Fibroblast of lung (primary cell): ENCODE results near the gene FERMT2. TPM values are rescaled to one million over a fixed set of nuclear protein-coding genes. Genes with fewer than 3 reads are reported as not detected.
"Not testable (repeated sequence)": the region's sequence is repeated elsewhere in the genome, so short reads cannot be mapped to it uniquely, and the experiment has no call there.

Experiments
- DNase-seq, 2 donors: peaks; one replicate each; pipeline versions ENCODE4 v3.0.0 to v3.0.0-alpha.2; 2010; ENCODE audit warnings: low read depth in 2 of 2
- H2AFZ ChIP-seq: 2 replicates; pipeline ENCODE4 v1.5.1; 2012; ENCODE audit warnings: low read length, control low read depth, inconsistent platforms
- H3K27ac ChIP-seq: 2 replicates; pipeline ENCODE4 v1.5.1; 2011; ENCODE audit warnings: low read length, control low read depth; ENCODE audit not compliant: insufficient read depth
- H3K27me3 ChIP-seq: 2 replicates; pipeline ENCODE4 v1.5.1; 2011; ENCODE audit warnings: mild to moderate bottlenecking, low read length; ENCODE audit not compliant: control insufficient read depth, insufficient read depth
- H3K36me3 ChIP-seq: 2 replicates; pipeline ENCODE4 v1.5.1; 2011; ENCODE audit warnings: low read length; ENCODE audit not compliant: control insufficient read depth, insufficient read depth
- H3K4me1 ChIP-seq: 2 replicates; pipeline ENCODE4 v1.5.1; 2011; ENCODE audit warnings: low read length; ENCODE audit not compliant: control insufficient read depth, insufficient read depth; ENCODE audit errors: extremely low read depth
- H3K4me2 ChIP-seq: 2 replicates; pipeline ENCODE4 v1.5.1; 2011; ENCODE audit warnings: low read length, control low read depth; ENCODE audit not compliant: insufficient read depth; ENCODE audit errors: extremely low read depth
- H3K4me3 ChIP-seq, 4 experiments: fragments of 200-600 bp in 1 of 4; sonication (generic) in 1 of 4; replicated peaks in 1 of 4; 2 replicates each; pipeline ENCODE4 v1.5.1; 2011 to 2016; ENCODE audit warnings: low read length in 4 of 4, low read depth in 3 of 4, mild to moderate bottlenecking in 3 of 4, control low read depth in 2 of 4, inconsistent platforms in 1 of 4, mixed read lengths in 1 of 4; ENCODE audit not compliant: insufficient read depth in 1 of 4; ENCODE audit errors: control extremely low read depth in 1 of 4
- H3K79me2 ChIP-seq: 2 replicates; pipeline ENCODE4 v1.5.1; 2012; ENCODE audit warnings: mild to moderate bottlenecking, low read length, inconsistent platforms; ENCODE audit not compliant: control insufficient read depth, insufficient read depth
- H3K9ac ChIP-seq: 2 replicates; pipeline ENCODE4 v1.5.1; 2011; ENCODE audit warnings: mild to moderate bottlenecking, low read length, control low read depth; ENCODE audit not compliant: insufficient read depth
- H3K9me3 ChIP-seq: 2 replicates; pipeline ENCODE4 v1.5.1; 2012; ENCODE audit warnings: low read depth, low read length; ENCODE audit not compliant: control insufficient read depth, insufficient read depth
- H4K20me1 ChIP-seq: 2 replicates; pipeline ENCODE4 v1.5.1; 2011; ENCODE audit warnings: low read length; ENCODE audit not compliant: control insufficient read depth, insufficient read depth; ENCODE audit errors: extremely low read depth
- CTCF ChIP-seq, 2 donors: IDR thresholded peaks in 1 of 2; conservative IDR thresholded peaks in 1 of 2; 1 replicate in 1 of 2; 2 replicates in 1 of 2; pipeline ENCODE4 v1.5.1; 2011 to 2012; ENCODE audit warnings: low read length in 2 of 2, control low read depth in 1 of 2, inconsistent platforms in 1 of 2, low read depth in 1 of 2, mild to moderate bottlenecking in 1 of 2
- EZH2 ChIP-seq: IDR thresholded peaks from 2 replicates; pipeline ENCODE4 v1.5.1; 2012; ENCODE audit warnings: low read length, control low read depth, mild to moderate bottlenecking; ENCODE audit errors: missing control alignments
- polyA plus RNA-seq, 2 donors: library from polyadenylated mRNA; depleted of rRNA in 1 of 2; stranded (reverse) in 1 of 2; unstranded in 1 of 2; fragments of >200 nt; gene quantifications; 2 replicates each; pipeline ENCODE4 v1.2.1, GENCODE V29; 2011 to 2012; ENCODE audit warnings: missing spikeins in 1 of 2
- total RNA-seq: library from RNA; depleted of rRNA; stranded (reverse); fragments of >200 nt; gene quantifications from 2 replicates; pipeline ENCODE4 v1.2.1, GENCODE V29; 2014

FERMT2 gene
- total and polyA plus RNA-seq, 2 donors (not counting 1 experiment from before 2014, with no cell fraction given): 111 to 439 TPM

GRCh38 chr14:52868911-52869618 lies 81.8 kb downstream of the FERMT2 start:
- Histone ChIP-seq H2AFZ (no peak overlapping the region), H3K79me2 (no peaks in the 10 kb centered on the region), H3K27ac (no peak overlapping the region), H3K4me2 (no peak overlapping the region), H3K9me3 (no peaks in the 10 kb centered on the region), H3K27me3 (no peaks in the 10 kb centered on the region), H3K36me3 (peaks cover 13% of the 10 kb centered on the region), H3K9ac (no peak overlapping the region), H3K4me1 (peaks cover 4% of the 10 kb centered on the region), H3K4me3 (no peak overlapping the region), H4K20me1 (no peaks in the 10 kb centered on the region)
- no peak for DNase-seq
- no peak for TF ChIP-seq EZH2

- not testable (repeated sequence) for H2AFZ ChIP-seq, H3K79me2 ChIP-seq, H3K9ac ChIP-seq, DNase-seq, H4K20me1 ChIP-seq, H3K9me3 ChIP-seq, H3K36me3 ChIP-seq, H3K4me2 ChIP-seq, H3K4me1 ChIP-seq, H3K27ac ChIP-seq, H3K27me3 ChIP-seq, H3K4me3 ChIP-seq
Measured at GRCh38 chr14:52864893-52865292, 86.0 kb downstream of the FERMT2 start.

- Histone ChIP-seq H3K27ac (peak overlapping the region; percentile 66), H3K9ac (peak overlapping the region; percentile 13)
- TF ChIP-seq EZH2 (no peak), CTCF (conservative IDR thresholded peaks at IDR 0.05 in 1 of 2, IDR thresholded peaks at IDR 0.05 in 1 of 2; ENCODE audit: low read depth in 1 of 2, low read length in 2 of 2) (no peak)
Measured at GRCh38 chr14:52863334-52863700, 87.5 kb downstream of the FERMT2 start.

GRCh38 chr14:52862632-52863333 lies 88.1 kb downstream of the FERMT2 start:
- H3K4me1 ChIP-seq: peaks cover 6% of the 10 kb centered on the region
- H3K4me2 ChIP-seq: peak overlapping the region; percentile 72
- no peaks in the 10 kb centered on the region for H3K9me3 ChIP-seq
- peaks cover 6% of the 10 kb centered on the region for H3K79me2 ChIP-seq
- no peaks in the 10 kb centered on the region for H3K27me3 ChIP-seq
- no peak overlapping the region for H2AFZ ChIP-seq
- H3K27ac ChIP-seq: peak overlapping the region; percentile 66
- TF ChIP-seq EZH2 (no peak), CTCF (conservative IDR thresholded peaks at IDR 0.05 in 1 of 2, IDR thresholded peaks at IDR 0.05 in 1 of 2; ENCODE audit: low read depth in 1 of 2, low read length in 2 of 2) (no peak)
- DNase-seq: peak; percentile 85 to 88
- H3K36me3 ChIP-seq: peaks cover 7% of the 10 kb centered on the region
- no peaks in the 10 kb centered on the region for H4K20me1 ChIP-seq
- no peak overlapping the region for H3K9ac ChIP-seq
- H3K4me3 ChIP-seq: peak overlapping the region in 1 of 4 experiments; percentile 27

More at GRCh38 chr14:52863334-52863700, 87.5 kb downstream of the FERMT2 start:
- Histone ChIP-seq H3K36me3 (peaks cover 6% of the 10 kb centered on the region), H3K27me3 (no peaks in the 10 kb centered on the region), H3K4me1 (peaks cover 6% of the 10 kb centered on the region), H3K9me3 (no peaks in the 10 kb centered on the region), H3K4me2 (peak overlapping the region; percentile 62), H2AFZ (no peak overlapping the region), H3K79me2 (peaks cover 6% of the 10 kb centered on the region), H3K4me3 (no peak overlapping the region), H4K20me1 (no peaks in the 10 kb centered on the region)
- peak; percentile 48 to 59 for DNase-seq
